Stomach (tissue), 4 donors: Measurements from ENCODE around the gene MTCL1.

Experiments
- CTCF ChIP-seq, 7 experiments: fragments of 450-650 bp in 4 of 7; fragments of 200-600 bp in 3 of 7; sonication (generic) in 3 of 7; IDR thresholded peaks; one replicate each; pipeline ENCODE4 v1.5.1; 2016 to 2019; ENCODE audit warnings: antibody characterized with exemption in 7 of 7, control low read depth in 2 of 7, mild to moderate bottlenecking in 1 of 7
- POLR2AphosphoS5 ChIP-seq, 3 donors: sonication (generic); formaldehyde crosslinking; IDR thresholded peaks; one replicate each; pipeline ENCODE4 v1.6.1; 2016; ENCODE audit warnings: antibody characterized with exemption in 3 of 3

GRCh38 chr18:8792688-8793316 lies 87.4 kb downstream of the MTCL1 start:
- TF ChIP-seq POLR2AphosphoS5 (IDR thresholded peaks at IDR 0.05) (no peak), CTCF (IDR thresholded peaks at IDR 0.05) (no peak)
